IPS-NIHi7 (cell line): ENCODE data around the gene ODC1.
A peak's percentile ranks its signal among the peaks of the same experiment; 100 is the strongest.
"Not testable (repeated sequence)": the region's sequence is repeated elsewhere in the genome, so short reads cannot be mapped to it uniquely, and the experiment has no call there.

Source experiments
- DNase-seq: peaks from one replicate; pipeline ENCODE4 v3.0.0; 2012; ENCODE audit warnings: mixed read lengths; ENCODE audit errors: extremely low spot score

The ODC1 gene

GRCh38 chr2:10452956-10453904 is 5.1 kb upstream of the ODC1 start:
- no peak for DNase-seq

GRCh38 chr2:10452312-10452711 is 4.2 kb upstream of the ODC1 start:
- DNase-seq: no peak

GRCh38 chr2:10451819-10452218 is 3.7 kb upstream of the ODC1 start:
- DNase-seq: no peak

GRCh38 chr2:10449838-10450691 is 1.9 kb upstream of the ODC1 start:
- DNase-seq: no peak

GRCh38 chr2:10449486-10449831 is 1.3 kb upstream of the ODC1 start:
- no peak for DNase-seq

GRCh38 chr2:10448576-10449485 is 704 bp upstream of the ODC1 start:
- peak; percentile 96 for DNase-seq

- peak; percentile 37 for DNase-seq
Observed at GRCh38 chr2:10447300-10447894, 730 bp downstream of the ODC1 start.

GRCh38 chr2:10446631-10447030 is 1.5 kb downstream of the ODC1 start:
- DNase-seq: no peak

- no peak for DNase-seq
Observed at GRCh38 chr2:10444463-10444862, 3.7 kb downstream of the ODC1 start.

GRCh38 chr2:10442469-10443126 is 5.5 kb downstream of the ODC1 start:
- not testable (repeated sequence) for DNase-seq

- no peak for DNase-seq
Observed at GRCh38 chr2:10441948-10442347, 6.2 kb downstream of the ODC1 start.

- no peak for DNase-seq
Observed at GRCh38 chr2:10440736-10441135, 7.4 kb downstream of the ODC1 start.

- no peak for DNase-seq
Observed at GRCh38 chr2:10439971-10440370, 8.2 kb downstream of the ODC1 start.

GRCh38 chr2:10439185-10439879 is 8.8 kb downstream of the ODC1 start:
- DNase-seq: no peak

- DNase-seq: no peak
Observed at GRCh38 chr2:10438688-10439087, 9.4 kb downstream of the ODC1 start.

- no peak for DNase-seq
Observed at GRCh38 chr2:10437806-10438205, 10.3 kb downstream of the ODC1 start.

GRCh38 chr2:10436583-10437110 is 11.5 kb downstream of the ODC1 start:
- DNase-seq: no peak

- no peak for DNase-seq
Observed at GRCh38 chr2:10435820-10436204, 12.3 kb downstream of the ODC1 start.

- peak; percentile 87 for DNase-seq
Observed at GRCh38 chr2:10434886-10435819, 13.0 kb downstream of the ODC1 start.
